Activated T-cell treated with anti-CD3 and anti-CD28 coated beads, Interleukin-2, amount 50 U/mL, for 72 hours (primary cell): ENCODE results near the gene SHISA8. TPM values are rescaled to one million over a fixed set of nuclear protein-coding genes. Genes with fewer than 3 reads are reported as not detected.

ENCODE experiments used
- ATAC-seq, 2 donors: fragments of 150-1000 bp; cut with Tn5 transposase; replicated peaks in 1 of 2; 2 replicates each; pipeline ENCODE4 v1.10.0; 2021; ENCODE audit warnings: moderate library complexity in 2 of 2, mild to moderate bottlenecking in 1 of 2
- DNase-seq, 2 donors: peaks; one replicate each; pipeline ENCODE4 v3.0.0; 2021 to 2022; ENCODE audit warnings: mixed read lengths in 1 of 2
- H3K27ac Mint-ChIP-seq: one replicate; pipeline ENCODE4 v1.8.0; 2022; ENCODE audit warnings: mild to moderate bottlenecking, moderate library complexity, mixed read lengths
- H3K27me3 Mint-ChIP-seq: one replicate; pipeline ENCODE4 v1.8.0; 2022; ENCODE audit warnings: low read depth, mixed read lengths
- H3K36me3 Mint-ChIP-seq, 2 donors: one replicate each; pipeline ENCODE4 v1.8.0; 2022; ENCODE audit warnings: mixed read lengths in 2 of 2, mild to moderate bottlenecking in 1 of 2; ENCODE audit not compliant: insufficient read depth in 2 of 2
- H3K4me1 Mint-ChIP-seq: one replicate; pipeline ENCODE4 v1.8.0; 2022; ENCODE audit warnings: low read depth, mixed read lengths
- H3K4me3 Mint-ChIP-seq, 2 donors: one replicate each; pipeline ENCODE4 v1.8.0; 2022; ENCODE audit warnings: mild to moderate bottlenecking in 2 of 2, mixed read lengths in 2 of 2, moderate library complexity in 2 of 2
- H3K9me3 Mint-ChIP-seq, 2 donors: one replicate each; pipeline ENCODE4 v1.8.0; 2022; ENCODE audit warnings: mixed read lengths in 2 of 2
- total RNA-seq, 2 donors: library from RNA; stranded (reverse); gene quantifications; one replicate each; pipeline ENCODE4 v1.2.3, GENCODE V29; 2022

The SHISA8 gene
- total RNA-seq, 2 donors from 2014 or later, result 2.0 to 3.2 TPM

DNA sequence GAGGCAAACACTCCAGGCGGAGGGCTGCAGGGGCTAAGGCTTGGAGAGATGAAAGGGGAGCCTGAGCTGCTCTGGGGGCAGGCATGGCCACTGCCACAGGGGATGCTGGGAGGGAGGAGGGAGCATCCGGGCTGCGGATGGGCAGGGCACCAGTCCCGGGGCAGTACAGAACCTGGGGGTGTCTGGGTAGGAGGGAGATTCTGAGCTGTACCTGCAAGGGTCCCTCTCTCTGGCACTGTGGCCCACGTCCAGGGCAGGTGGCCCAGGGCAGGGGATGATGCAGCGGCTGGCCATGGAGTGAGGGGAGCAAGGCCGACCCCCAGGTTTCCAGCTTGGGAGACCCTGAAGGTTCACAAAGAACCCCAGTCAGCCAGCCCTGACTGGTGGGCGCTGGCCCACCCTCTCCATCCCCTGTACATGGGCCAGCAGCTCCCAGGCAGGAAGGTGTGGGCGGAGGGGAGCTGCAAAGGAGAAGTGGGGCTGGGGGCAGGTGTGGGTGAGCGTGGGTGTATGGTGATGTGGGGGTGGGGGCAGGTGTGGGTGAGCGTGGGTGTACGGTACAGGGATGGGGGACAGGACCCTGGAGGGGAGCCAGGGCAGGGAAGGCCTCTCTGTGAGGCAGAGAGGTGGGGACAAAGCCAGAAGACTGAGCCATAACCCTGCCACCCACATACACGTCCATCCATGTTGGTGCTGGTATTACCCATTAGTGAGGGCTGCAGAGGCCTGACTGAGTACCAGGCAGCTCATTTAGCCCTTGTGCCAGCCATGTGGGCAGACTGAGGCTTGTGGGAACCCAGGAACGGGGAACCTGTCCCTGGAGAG, 13.9 kb upstream of the SHISA8 start:
- H3K36me3 Mint-ChIP-seq, result peaks cover 0 to 3% of the 10 kb centered on the region in 2 donors
- H3K9me3 Mint-ChIP-seq, result no peaks in the 10 kb centered on the region
- no peak overlapping the region for H3K4me3 Mint-ChIP-seq
- H3K4me1 Mint-ChIP-seq, result peaks cover 24% of the 10 kb centered on the region
- no peaks in the 10 kb centered on the region for H3K27me3 Mint-ChIP-seq
- no peak for ATAC-seq
- no peak for DNase-seq
- no peak overlapping the region for H3K27ac Mint-ChIP-seq

DNA sequence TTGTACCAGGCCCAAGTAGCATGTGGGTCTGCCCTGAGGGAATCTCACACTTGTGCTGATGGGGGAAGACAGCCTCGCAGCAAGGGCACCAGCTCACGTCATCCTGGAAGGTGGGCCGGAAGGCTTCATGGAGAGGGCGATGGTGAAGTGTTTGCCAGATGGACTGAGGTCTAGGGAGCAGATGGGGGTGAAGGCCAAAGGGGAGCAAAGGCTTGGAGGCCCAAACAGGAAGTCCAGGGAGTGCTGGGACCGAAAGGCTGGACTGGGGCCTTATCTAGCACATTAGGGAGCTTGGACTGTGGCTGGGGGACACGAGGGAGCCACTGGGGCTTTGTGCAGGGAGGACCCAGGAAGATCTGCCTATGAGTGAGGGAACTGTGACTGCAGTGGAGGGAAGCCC, 12.9 kb upstream of the SHISA8 start:
- Mint-ChIP-seq H3K36me3 (peaks cover 0 to 2% of the 10 kb centered on the region in 2 donors), H3K4me3 (peak overlapping the region in 1 of 2 donors; percentile 78), H3K9me3 (no peaks in the 10 kb centered on the region), H3K27ac (no peak overlapping the region), H3K27me3 (no peaks in the 10 kb centered on the region), H3K4me1 (peaks cover 24% of the 10 kb centered on the region)
- ATAC-seq (no peak), DNase-seq (no peak)

DNA sequence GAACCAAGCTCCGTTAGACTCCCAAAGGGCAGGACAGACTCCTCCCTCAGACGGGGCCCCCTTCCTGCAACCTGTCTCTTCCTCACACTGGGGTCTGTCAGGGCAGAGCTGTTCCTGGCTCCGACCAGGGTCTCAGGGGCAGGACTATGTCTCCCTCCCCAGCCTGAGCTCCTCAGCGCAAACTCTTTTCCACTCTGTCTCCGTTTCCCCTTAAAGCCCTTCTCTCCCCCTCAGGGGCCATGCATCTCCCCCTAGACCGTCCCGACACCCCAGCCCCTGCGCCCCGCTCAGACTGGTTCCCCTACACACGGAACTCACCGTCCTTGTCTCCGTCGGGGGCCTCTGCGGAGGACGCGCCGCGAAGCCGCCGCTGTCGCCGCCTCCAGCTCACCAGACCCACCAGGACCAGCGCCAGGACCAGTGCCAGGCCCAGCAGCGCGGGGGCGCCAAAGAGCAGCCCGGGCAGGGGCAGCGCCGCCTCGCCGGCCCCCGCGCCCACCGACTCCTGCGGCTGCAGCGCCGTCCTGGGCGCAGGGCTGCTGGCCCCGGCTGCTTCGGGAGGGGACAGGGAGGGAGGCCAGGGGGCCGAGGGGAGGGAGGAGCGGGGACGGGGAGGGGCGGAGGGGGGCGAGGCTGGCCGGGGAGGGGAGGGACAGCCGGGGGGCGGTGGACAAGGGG, 11.0 kb upstream of the SHISA8 start:
- Mint-ChIP-seq H3K36me3 (no peaks in the 10 kb centered on the region), H3K4me1 (peaks cover 24% of the 10 kb centered on the region), H3K4me3 (peak overlapping the region; percentile 86 to 91), H3K9me3 (no peaks in the 10 kb centered on the region), H3K27ac (no peak overlapping the region), H3K27me3 (no peaks in the 10 kb centered on the region)
- ATAC-seq (peak; percentile 85 to 88), DNase-seq (peak; percentile 89 to 91)

- Mint-ChIP-seq H3K27ac (no peak overlapping the region), H3K9me3 (no peaks in the 10 kb centered on the region), H3K27me3 (no peaks in the 10 kb centered on the region), H3K4me3 (no peak overlapping the region), H3K36me3 (no peaks in the 10 kb centered on the region), H3K4me1 (peaks cover 29% of the 10 kb centered on the region)
- DNase-seq (no peak), ATAC-seq (no peak)
Measured at GRCh38 chr22:41923595-41924276, 8.9 kb upstream of the SHISA8 start.

DNA sequence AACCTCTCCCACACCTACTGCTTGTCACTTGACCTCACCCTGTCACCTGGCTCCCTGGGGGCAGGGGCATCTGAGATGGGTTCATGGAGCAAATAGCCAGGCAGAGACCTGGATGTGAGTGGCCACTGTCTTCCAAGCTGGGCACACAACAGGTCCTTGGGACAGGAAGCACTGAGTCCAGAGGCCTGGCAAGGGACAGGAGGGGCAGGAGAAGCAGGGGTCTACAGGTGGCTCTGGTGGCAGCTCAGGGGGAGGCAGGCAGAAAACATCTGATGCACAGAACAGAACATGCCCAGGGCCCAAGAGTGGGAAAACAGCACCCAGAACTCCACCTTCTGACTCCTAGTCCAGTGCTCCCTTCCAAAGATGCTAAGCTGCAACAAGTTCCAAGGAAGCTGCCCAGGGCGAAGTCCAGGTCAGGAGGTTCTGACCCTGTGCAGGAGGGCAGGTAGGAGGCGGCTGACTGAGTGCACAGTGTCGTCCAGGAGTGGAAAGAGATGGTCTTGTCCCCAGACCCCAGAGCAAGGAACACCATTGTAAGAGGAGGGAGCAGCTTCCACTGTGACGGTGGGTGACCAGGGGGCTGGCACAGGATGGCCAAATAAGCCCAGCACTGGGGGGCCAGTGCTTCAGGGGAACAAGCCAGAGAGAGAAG, 8.2 kb upstream of the SHISA8 start:
- Mint-ChIP-seq H3K27ac (no peak overlapping the region), H3K4me3 (no peak overlapping the region), H3K9me3 (no peaks in the 10 kb centered on the region), H3K36me3 (no peaks in the 10 kb centered on the region), H3K27me3 (no peaks in the 10 kb centered on the region), H3K4me1 (peaks cover 30% of the 10 kb centered on the region)
- DNase-seq (no peak), ATAC-seq (no peak)

- DNase-seq, result no peak
- no peaks in the 10 kb centered on the region for H3K9me3 Mint-ChIP-seq
- H3K27me3 Mint-ChIP-seq, result no peaks in the 10 kb centered on the region
- H3K4me3 Mint-ChIP-seq, result no peak overlapping the region
- no peaks in the 10 kb centered on the region for H3K36me3 Mint-ChIP-seq
- peaks cover 27% of the 10 kb centered on the region for H3K4me1 Mint-ChIP-seq
- no peak for ATAC-seq
- H3K27ac Mint-ChIP-seq, result no peak overlapping the region
Measured at GRCh38 chr22:41922328-41922727, 7.5 kb upstream of the SHISA8 start.

DNA sequence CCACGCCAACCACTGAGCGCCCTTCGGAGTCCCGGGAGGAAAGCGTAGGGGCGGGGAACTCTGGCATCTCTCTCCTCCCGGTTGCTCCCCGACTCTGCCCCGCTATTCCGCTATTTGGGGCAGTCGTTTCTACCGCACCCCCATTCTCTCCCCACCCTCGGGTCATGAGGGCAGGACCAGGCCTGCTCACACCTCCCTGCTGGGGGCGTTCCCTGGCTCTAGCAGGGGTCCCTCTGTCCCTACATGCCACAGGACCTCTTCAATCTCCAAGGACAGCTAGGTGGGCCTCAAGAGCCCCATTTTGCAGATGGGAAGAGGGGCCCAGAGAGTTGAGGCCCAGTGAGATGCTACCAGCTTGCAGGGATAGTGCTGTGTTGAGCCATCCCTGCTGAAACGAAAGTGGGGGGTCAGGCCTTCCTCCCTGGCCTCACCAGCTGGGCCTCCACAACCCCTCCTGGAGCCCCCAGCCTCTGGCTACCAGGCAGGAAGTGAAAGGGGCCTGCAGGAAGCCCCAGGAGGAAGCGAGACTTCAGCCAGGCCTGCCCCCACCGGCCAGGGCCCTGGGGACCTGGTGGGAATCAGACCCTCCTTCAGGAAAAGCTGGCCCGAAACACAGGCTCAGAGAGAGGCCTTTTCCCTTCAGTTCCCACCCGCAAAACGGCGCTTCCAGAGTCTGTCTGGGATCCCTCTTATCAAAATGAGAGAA, 5.5 kb upstream of the SHISA8 start:
- H3K36me3 Mint-ChIP-seq, result no peaks in the 10 kb centered on the region
- peaks cover 12% of the 10 kb centered on the region for H3K27me3 Mint-ChIP-seq
- DNase-seq (no peak), ATAC-seq (no peak)
- H3K9me3 Mint-ChIP-seq, result no peaks in the 10 kb centered on the region
- peak overlapping the region; percentile 29 for H3K27ac Mint-ChIP-seq
- peaks cover 33% of the 10 kb centered on the region for H3K4me1 Mint-ChIP-seq
- H3K4me3 Mint-ChIP-seq, result peak overlapping the region; percentile 34 to 68

GRCh38 chr22:41919357-41920224, 4.7 kb upstream of the SHISA8 start:
- H3K27me3 Mint-ChIP-seq, result peaks cover 15% of the 10 kb centered on the region
- DNase-seq, result peak; percentile 42 to 54
- no peaks in the 10 kb centered on the region for H3K9me3 Mint-ChIP-seq
- peak overlapping the region; percentile 75 to 77 for H3K4me3 Mint-ChIP-seq
- H3K27ac Mint-ChIP-seq, result no peak overlapping the region
- ATAC-seq, result peak; percentile 16 to 47
- no peaks in the 10 kb centered on the region for H3K36me3 Mint-ChIP-seq
- peaks cover 30% of the 10 kb centered on the region for H3K4me1 Mint-ChIP-seq

GRCh38 chr22:41917903-41918791, 3.3 kb upstream of the SHISA8 start:
- Mint-ChIP-seq H3K27ac (no peak overlapping the region), H3K4me1 (peaks cover 34% of the 10 kb centered on the region), H3K36me3 (no peaks in the 10 kb centered on the region), H3K27me3 (peaks cover 19% of the 10 kb centered on the region), H3K9me3 (no peaks in the 10 kb centered on the region), H3K4me3 (peak overlapping the region; percentile 39 to 75)
- DNase-seq (peak in 1 of 2 donors; percentile 37), ATAC-seq (no peak)

GRCh38 chr22:41917375-41917902, 2.6 kb upstream of the SHISA8 start:
- no peak for DNase-seq
- H3K36me3 Mint-ChIP-seq, result no peaks in the 10 kb centered on the region
- no peak overlapping the region for H3K27ac Mint-ChIP-seq
- H3K4me1 Mint-ChIP-seq, result peaks cover 42% of the 10 kb centered on the region
- ATAC-seq, result no peak
- H3K27me3 Mint-ChIP-seq, result peaks cover 26% of the 10 kb centered on the region
- H3K9me3 Mint-ChIP-seq, result no peaks in the 10 kb centered on the region
- H3K4me3 Mint-ChIP-seq, result no peak overlapping the region
